Hepatocyte (in vitro differentiated cells): ENCODE results near the gene OR13C8. TPM values are rescaled to one million over a fixed set of nuclear protein-coding genes. Genes with fewer than 3 reads are reported as not detected.

Experiments used
- DNase-seq: peaks from one replicate; pipeline ENCODE4 v3.0.0-alpha.2; 2016; ENCODE audit warnings: low spot score
- H2AFZ ChIP-seq: fragments of 200-600 bp; sonication (generic); 2 replicates; pipeline ENCODE4 v1.6.0; 2016; ENCODE audit warnings: antibody characterized with exemption, mild to moderate bottlenecking
- H3K27ac ChIP-seq: fragments of 200-600 bp; sonication (generic); 2 replicates; pipeline ENCODE4 v1.5.1; 2016; ENCODE audit warnings: mild to moderate bottlenecking
- H3K27me3 ChIP-seq: fragments of 200-600 bp; sonication (generic); 2 replicates; pipeline ENCODE4 v1.6.1; 2016
- H3K36me3 ChIP-seq: fragments of 200-600 bp; sonication (generic); replicated peaks from 2 replicates; pipeline ENCODE4 v1.5.1; 2016; ENCODE audit warnings: low read depth; ENCODE audit not compliant: insufficient read depth
- H3K4me1 ChIP-seq: fragments of 200-600 bp; sonication (generic); 2 replicates; pipeline ENCODE4 v1.5.1; 2016; ENCODE audit warnings: mild to moderate bottlenecking, moderate library complexity; ENCODE audit not compliant: insufficient read depth
- H3K4me2 ChIP-seq: fragments of 200-600 bp; sonication (generic); 2 replicates; pipeline ENCODE4 v1.6.0; 2016
- H3K4me3 ChIP-seq: fragments of 200-600 bp; sonication (generic); 2 replicates; pipeline ENCODE4 v1.5.1; 2016; ENCODE audit warnings: mild to moderate bottlenecking
- H3K79me2 ChIP-seq: fragments of 200-600 bp; sonication (generic); 2 replicates; pipeline ENCODE4 v1.6.0; 2017; ENCODE audit warnings: mild to moderate bottlenecking
- H3K9me2 ChIP-seq: fragments of 200-600 bp; sonication (generic); replicated peaks from 2 replicates; pipeline ENCODE4 v1.6.0; 2017; ENCODE audit warnings: mild to moderate bottlenecking; ENCODE audit not compliant: insufficient read depth
- H3K9me3 ChIP-seq: fragments of 200-600 bp; sonication (generic); 2 replicates; pipeline ENCODE4 v1.5.1; 2016; ENCODE audit warnings: low read depth, mild to moderate bottlenecking
- H4K20me1 ChIP-seq: fragments of 200-600 bp; sonication (generic); 2 replicates; pipeline ENCODE4 v1.6.0; 2016; ENCODE audit warnings: mild to moderate bottlenecking; ENCODE audit not compliant: insufficient read depth, poor library complexity, severe bottlenecking
- CTCF ChIP-seq: fragments of 200-600 bp; sonication (generic); IDR thresholded peaks from 2 replicates; pipeline ENCODE4 v1.5.1; 2016; ENCODE audit warnings: antibody characterized with exemption, mild to moderate bottlenecking; ENCODE audit not compliant: poor library complexity
- EZH2 ChIP-seq: fragments of 200-600 bp; sonication (generic); IDR thresholded peaks from 2 replicates; pipeline ENCODE4 v1.6.1; 2016; ENCODE audit warnings: antibody characterized with exemption, mild to moderate bottlenecking, borderline replicate concordance
- EZH2phosphoT487 ChIP-seq: fragments of 200-600 bp; sonication (generic); IDR thresholded peaks from one replicate; pipeline ENCODE4 v1.6.1; 2018; ENCODE audit warnings: antibody characterized with exemption, mild to moderate bottlenecking, low read depth, moderate library complexity; ENCODE audit not compliant: unreplicated experiment, severe bottlenecking
- WGBS: methylation state at CpG from one replicate; pipeline ENCODE4 v1.1.6; 2016; ENCODE audit warnings: low lambda C conversion rate; ENCODE audit errors: missing lambda C conversion rate; 5-methylcytosine and 5-hydroxymethylcytosine counted together
- polyA plus RNA-seq: library from polyadenylated mRNA; unstranded; fragments of >200 nt; fragmentation: Nextera tagmentation; extraction: Ambion mirVana; gene quantifications from 2 replicates; pipeline ENCODE4 v1.2.1, GENCODE V29; 2016
- total RNA-seq: library from RNA; depleted of rRNA; stranded (reverse); fragments of >200 nt; gene quantifications from 2 replicates; pipeline ENCODE4 v1.2.3, GENCODE V29; 2014

Gene OR13C8
- total and polyA plus RNA-seq, 2 experiments from 2014 or later, result not detected

GRCh38 chr9:104539275-104539674 lies 29.7 kb upstream of the OR13C8 start:
- Histone ChIP-seq H3K27me3 (no peaks in the 10 kb centered on the region), H3K4me3 (no peak overlapping the region), H4K20me1 (no peaks in the 10 kb centered on the region), H3K79me2 (no peaks in the 10 kb centered on the region), H3K9me2 (no peaks in the 10 kb centered on the region), H3K4me2 (no peak overlapping the region), H3K9me3 (no peaks in the 10 kb centered on the region), H3K4me1 (no peaks in the 10 kb centered on the region), H3K36me3 (no peaks in the 10 kb centered on the region), H2AFZ (no peak overlapping the region), H3K27ac (no peak overlapping the region)
- DNase-seq, result no peak
- 83% methylated on average over 1 of the region's 1 CpG for WGBS
- TF ChIP-seq EZH2, result no peak
- no peak for TF ChIP-seq CTCF
- TF ChIP-seq EZH2phosphoT487, result no peak

GRCh38 chr9:104544644-104545043 lies 24.3 kb upstream of the OR13C8 start:
- no peak overlapping the region for H3K4me2 ChIP-seq
- H3K27me3 ChIP-seq, result no peaks in the 10 kb centered on the region
- TF ChIP-seq CTCF, result no peak
- TF ChIP-seq EZH2, result no peak
- no peak for TF ChIP-seq EZH2phosphoT487
- no peaks in the 10 kb centered on the region for H3K4me1 ChIP-seq
- no peaks in the 10 kb centered on the region for H3K79me2 ChIP-seq
- no peak overlapping the region for H2AFZ ChIP-seq
- no peak overlapping the region for H3K4me3 ChIP-seq
- no peaks in the 10 kb centered on the region for H3K9me3 ChIP-seq
- H3K27ac ChIP-seq, result no peak overlapping the region
- H3K36me3 ChIP-seq, result no peaks in the 10 kb centered on the region
- H4K20me1 ChIP-seq, result no peaks in the 10 kb centered on the region
- 91% methylated on average over 4 of the region's 4 CpGs for WGBS
- no peak for DNase-seq
- H3K9me2 ChIP-seq, result no peaks in the 10 kb centered on the region

GRCh38 chr9:104553261-104553660 lies 15.7 kb upstream of the OR13C8 start:
- no peak overlapping the region for H3K4me3 ChIP-seq
- 39% methylated on average over 1 of the region's 1 CpG for WGBS
- H3K27me3 ChIP-seq, result no peaks in the 10 kb centered on the region
- no peaks in the 10 kb centered on the region for H3K36me3 ChIP-seq
- no peaks in the 10 kb centered on the region for H4K20me1 ChIP-seq
- H3K9me3 ChIP-seq, result no peaks in the 10 kb centered on the region
- TF ChIP-seq EZH2 (no peak), CTCF (no peak), EZH2phosphoT487 (no peak)
- H3K27ac ChIP-seq, result no peak overlapping the region
- no peak overlapping the region for H2AFZ ChIP-seq
- DNase-seq, result no peak
- H3K79me2 ChIP-seq, result no peaks in the 10 kb centered on the region
- H3K4me1 ChIP-seq, result no peaks in the 10 kb centered on the region
- no peak overlapping the region for H3K4me2 ChIP-seq
- no peaks in the 10 kb centered on the region for H3K9me2 ChIP-seq

GRCh38 chr9:104555521-104555920 lies 13.4 kb upstream of the OR13C8 start:
- H3K4me1 ChIP-seq, result no peaks in the 10 kb centered on the region
- no peak for TF ChIP-seq EZH2phosphoT487
- no peak for TF ChIP-seq CTCF
- TF ChIP-seq EZH2, result no peak
- 100% methylated on average over 1 of the region's 1 CpG for whole genome bisulfite sequencing

More at GRCh38 chr9:104555521-104555920, 13.4 kb upstream of the OR13C8 start:
- Histone ChIP-seq H3K36me3 (no peaks in the 10 kb centered on the region), H3K27me3 (no peaks in the 10 kb centered on the region), H3K9me2 (no peaks in the 10 kb centered on the region), H3K9me3 (no peaks in the 10 kb centered on the region), H3K4me2 (no peak overlapping the region), H4K20me1 (no peaks in the 10 kb centered on the region), H2AFZ (no peak overlapping the region), H3K27ac (no peak overlapping the region), H3K4me3 (no peak overlapping the region), H3K79me2 (no peaks in the 10 kb centered on the region)
- no peak for DNase-seq
